Gastrocnemius medialis (tissue), 4 donors: ENCODE results near the gene SERPINA12. TPM values are rescaled to one million over a fixed set of nuclear protein-coding genes. Genes with fewer than 3 reads are reported as not detected.

Source experiments
- ATAC-seq, 2 donors: fragments of 150-250 bp; one replicate each; pipeline ENCODE4 v1.9.1; 2016
- DNase-seq, 2 donors: peaks; one replicate each; pipeline ENCODE4 v3.0.0-alpha.2; 2019
- H3K27ac ChIP-seq, 4 donors: fragments of 200-600 bp; sonication (generic); 1 replicate in 1 of 4; 2 replicates in 3 of 4; pipeline ENCODE4 v1.5.1; 2016 to 2018; ENCODE audit warnings: mild to moderate bottlenecking in 2 of 4, moderate library complexity in 1 of 4
- H3K27me3 ChIP-seq, 3 donors: fragments of 200-600 bp; sonication (generic) in 2 of 3; 1 replicate in 1 of 3; 2 replicates in 2 of 3; pipeline versions ENCODE4 v1.5.1 to v1.6.0; 2016 to 2019; ENCODE audit warnings: mild to moderate bottlenecking in 1 of 3, moderate library complexity in 1 of 3
- H3K36me3 ChIP-seq, 2 donors: fragments of 200-600 bp; sonication (generic) in 1 of 2; one replicate each; pipeline ENCODE4 v1.5.1; 2017 to 2018
- H3K4me1 ChIP-seq, 2 donors: fragments of 200-600 bp; sonication (generic) in 1 of 2; one replicate each; pipeline ENCODE4 v1.5.1; 2016 to 2017; ENCODE audit warnings: mild to moderate bottlenecking in 2 of 2
- H3K4me3 ChIP-seq, 4 donors: fragments of 200-600 bp; sonication (generic) in 3 of 4; 1 replicate in 1 of 4; 2 replicates in 3 of 4; pipeline ENCODE4 v1.5.1; 2016 to 2019; ENCODE audit warnings: mild to moderate bottlenecking in 2 of 4
- H3K9me3 ChIP-seq, 3 donors: fragments of 200-600 bp; sonication (generic) in 2 of 3; 1 replicate in 1 of 3; 2 replicates in 2 of 3; pipeline ENCODE4 v1.5.1; 2016 to 2019
- POLR2A ChIP-seq, 2 donors: fragments of 450-650 bp; IDR thresholded peaks; one replicate each; pipeline ENCODE4 v1.6.1; 2017; ENCODE audit warnings: antibody characterized with exemption in 2 of 2, mild to moderate bottlenecking in 2 of 2, moderate library complexity in 2 of 2
- in situ Hi-C, 4 donors: fragments of 200-750 bp; cut with MboI; loops; one replicate each; pipeline versions ENCODE4 v1.15.0 to v1.8.0; 2017; ENCODE audit warnings: low sequenced_read_pairs in 4 of 4
- intact Hi-C: fragments of 100-400 bp; cut with DNase I; formaldehyde crosslinking; loops from one replicate; pipeline ENCODE4 v1.15.1; 2023; ENCODE audit warnings: low total_unique reads
- total RNA-seq, 4 donors: library from RNA; depleted of rRNA; stranded (reverse); fragments of >200 nt; gene quantifications; one replicate each; pipeline versions ENCODE4 v1.1.0 to v1.2.3, GENCODE V29; 2016
- TF ChIP-seq, protein P1 (sequence below), 5 experiments: fragments of 450-650 bp in 3 of 5; fragments of 200-600 bp in 2 of 5; sonication (generic) in 2 of 5; IDR thresholded peaks in 4 of 5; conservative IDR thresholded peaks in 1 of 5; 1 replicate in 4 of 5; 2 replicates in 1 of 5; pipeline ENCODE4 v1.5.1; 2016 to 2019; ENCODE audit warnings: antibody characterized with exemption in 5 of 5, mild to moderate bottlenecking in 3 of 5, moderate library complexity in 3 of 5

The SERPINA12 gene, protein sequence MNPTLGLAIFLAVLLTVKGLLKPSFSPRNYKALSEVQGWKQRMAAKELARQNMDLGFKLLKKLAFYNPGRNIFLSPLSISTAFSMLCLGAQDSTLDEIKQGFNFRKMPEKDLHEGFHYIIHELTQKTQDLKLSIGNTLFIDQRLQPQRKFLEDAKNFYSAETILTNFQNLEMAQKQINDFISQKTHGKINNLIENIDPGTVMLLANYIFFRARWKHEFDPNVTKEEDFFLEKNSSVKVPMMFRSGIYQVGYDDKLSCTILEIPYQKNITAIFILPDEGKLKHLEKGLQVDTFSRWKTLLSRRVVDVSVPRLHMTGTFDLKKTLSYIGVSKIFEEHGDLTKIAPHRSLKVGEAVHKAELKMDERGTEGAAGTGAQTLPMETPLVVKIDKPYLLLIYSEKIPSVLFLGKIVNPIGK
- total RNA-seq, result not detected

DNA sequence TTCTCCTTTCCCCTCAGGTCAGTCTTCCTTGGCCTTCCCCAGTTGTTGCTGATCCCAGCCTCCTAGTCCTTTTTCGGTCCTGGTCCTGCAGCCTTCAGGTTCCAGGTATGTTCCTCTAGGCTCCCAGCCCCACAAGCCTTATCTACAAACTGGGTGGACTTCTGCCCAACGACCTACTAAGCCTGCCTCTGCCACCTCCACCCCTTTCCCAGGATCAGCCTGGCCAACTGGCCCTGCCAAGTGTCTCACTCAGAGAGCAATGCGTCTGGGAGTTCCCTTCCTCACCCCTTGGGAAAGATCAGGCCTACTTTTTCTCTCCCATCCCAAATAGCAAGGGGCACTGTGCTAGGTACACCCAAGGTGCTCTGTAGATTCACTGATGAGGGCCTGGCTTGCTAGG is at the start of gene SERPINA12:
SERPINA12 (minus strand) TSS at position 114 of the 400 bp plus-strand sequence. CDS start 11,072 bp downstream, outside the sequence.
- H3K27me3 ChIP-seq, result peaks cover 0 to 2% (median 0%) of the 10 kb centered on the region in 3 donors
- no peaks in the 10 kb centered on the region for H3K36me3 ChIP-seq
- no peak for TF ChIP-seq POLR2A (IDR thresholded peaks at IDR 0.05)
- TF ChIP-seq, protein P1, sequence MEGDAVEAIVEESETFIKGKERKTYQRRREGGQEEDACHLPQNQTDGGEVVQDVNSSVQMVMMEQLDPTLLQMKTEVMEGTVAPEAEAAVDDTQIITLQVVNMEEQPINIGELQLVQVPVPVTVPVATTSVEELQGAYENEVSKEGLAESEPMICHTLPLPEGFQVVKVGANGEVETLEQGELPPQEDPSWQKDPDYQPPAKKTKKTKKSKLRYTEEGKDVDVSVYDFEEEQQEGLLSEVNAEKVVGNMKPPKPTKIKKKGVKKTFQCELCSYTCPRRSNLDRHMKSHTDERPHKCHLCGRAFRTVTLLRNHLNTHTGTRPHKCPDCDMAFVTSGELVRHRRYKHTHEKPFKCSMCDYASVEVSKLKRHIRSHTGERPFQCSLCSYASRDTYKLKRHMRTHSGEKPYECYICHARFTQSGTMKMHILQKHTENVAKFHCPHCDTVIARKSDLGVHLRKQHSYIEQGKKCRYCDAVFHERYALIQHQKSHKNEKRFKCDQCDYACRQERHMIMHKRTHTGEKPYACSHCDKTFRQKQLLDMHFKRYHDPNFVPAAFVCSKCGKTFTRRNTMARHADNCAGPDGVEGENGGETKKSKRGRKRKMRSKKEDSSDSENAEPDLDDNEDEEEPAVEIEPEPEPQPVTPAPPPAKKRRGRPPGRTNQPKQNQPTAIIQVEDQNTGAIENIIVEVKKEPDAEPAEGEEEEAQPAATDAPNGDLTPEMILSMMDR (IDR thresholded peaks at IDR 0.05 in 4 of 5, conservative IDR thresholded peaks at IDR 0.05 in 1 of 5), result no peak
- no peak within 1 kb of the TSS for H3K27ac ChIP-seq
- no peaks in the 10 kb centered on the region for H3K9me3 ChIP-seq
- intact Hi-C loops, result no loop called here
- no peaks in the 10 kb centered on the region for H3K4me1 ChIP-seq
- ATAC-seq, result no peak
- in situ Hi-C loops, result no loop called here
- no peak within 1 kb of the TSS for H3K4me3 ChIP-seq
- DNase-seq, result no peak

DNA sequence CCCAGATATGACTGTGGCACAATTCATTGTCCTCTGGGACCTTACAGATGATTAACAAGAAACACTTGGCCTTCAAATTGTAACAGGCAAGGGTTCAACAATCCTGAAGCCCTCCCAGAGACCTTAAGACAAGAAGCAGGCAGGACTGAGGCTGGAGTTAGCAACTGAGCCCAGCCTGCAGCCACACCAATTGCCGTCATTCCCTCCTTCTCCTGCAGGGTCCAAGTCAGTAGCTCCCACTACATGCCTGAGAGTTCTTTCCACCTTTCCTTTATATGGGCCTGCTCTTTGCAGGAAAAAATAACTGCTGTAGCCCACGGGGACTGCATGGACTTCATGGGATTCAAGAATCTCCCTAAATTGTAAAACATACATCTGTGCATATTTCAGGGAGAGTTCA is 49.6 kb upstream of the SERPINA12 start:
- no peak overlapping the region for H3K4me3 ChIP-seq
- TF ChIP-seq, protein P1 (IDR thresholded peaks at IDR 0.05 in 4 of 5, conservative IDR thresholded peaks at IDR 0.05 in 1 of 5), result no peak
- TF ChIP-seq POLR2A (IDR thresholded peaks at IDR 0.05), result no peak
- H3K27ac ChIP-seq, result peak overlapping the region in 1 of 4 donors; percentile 88
- intact Hi-C loops, result no loop called here
- in situ Hi-C loops, result no loop called here
- DNase-seq, result no peak
- H3K36me3 ChIP-seq, result no peaks in the 10 kb centered on the region
- H3K27me3 ChIP-seq, result no peaks in the 10 kb centered on the region
- no peak for ATAC-seq
- H3K4me1 ChIP-seq, result peaks cover 0 to 20% of the 10 kb centered on the region in 2 donors
- no peaks in the 10 kb centered on the region for H3K9me3 ChIP-seq

DNA sequence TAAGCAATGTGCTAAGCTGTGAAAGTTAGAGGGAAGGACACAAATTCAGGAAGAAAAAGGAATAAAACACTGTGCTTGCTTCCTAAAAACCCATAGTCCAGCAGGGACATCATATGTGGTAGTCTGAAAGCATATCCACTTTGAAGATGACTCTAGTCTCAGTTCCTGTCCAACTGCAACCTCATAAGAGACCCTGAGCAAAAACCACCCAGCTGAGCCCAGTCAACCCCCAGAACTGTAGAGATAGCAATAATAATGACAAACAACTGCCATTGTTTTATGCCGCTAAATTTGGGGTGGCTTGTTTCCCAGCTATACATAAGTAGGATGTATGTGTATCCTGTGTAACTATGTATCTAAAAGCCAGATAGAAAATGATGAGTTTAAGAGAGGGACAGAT is 48.1 kb upstream of the SERPINA12 start:
- no peaks in the 10 kb centered on the region for H3K27me3 ChIP-seq
- H3K4me3 ChIP-seq, result no peak overlapping the region
- no peaks in the 10 kb centered on the region for H3K36me3 ChIP-seq
- in situ Hi-C loops (no loop called here), intact Hi-C loops (no loop called here)
- no peak for TF ChIP-seq POLR2A (IDR thresholded peaks at IDR 0.05)
- TF ChIP-seq, protein P1 (IDR thresholded peaks at IDR 0.05 in 4 of 5, conservative IDR thresholded peaks at IDR 0.05 in 1 of 5), result no peak
- peaks cover 0 to 20% of the 10 kb centered on the region in 2 donors for H3K4me1 ChIP-seq
- DNase-seq (no peak), ATAC-seq (no peak)
- no peaks in the 10 kb centered on the region for H3K9me3 ChIP-seq
- no peak overlapping the region for H3K27ac ChIP-seq

DNA sequence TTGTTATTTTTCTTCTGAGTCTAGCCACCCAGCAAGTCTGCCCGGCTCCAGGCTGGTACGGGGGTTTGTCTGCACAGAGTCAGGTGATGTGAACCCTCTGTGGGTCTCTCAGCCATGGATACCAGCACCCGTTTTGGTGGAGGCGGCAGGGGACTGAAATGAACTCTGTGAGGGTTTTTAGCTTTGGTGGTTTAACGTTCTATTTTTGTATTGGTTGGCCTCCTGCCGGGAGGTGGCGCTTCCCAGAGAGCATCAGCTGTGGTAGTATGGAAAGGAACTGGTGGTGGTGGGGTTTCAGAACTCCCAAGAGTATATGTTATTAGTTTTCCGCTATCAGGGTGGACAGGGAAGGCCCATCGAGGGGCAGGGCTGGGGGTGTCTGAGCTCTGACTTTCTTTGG is 46.7 kb upstream of the SERPINA12 start:
- no peak for DNase-seq
- Histone ChIP-seq H3K27ac (no peak overlapping the region), H3K36me3 (no peaks in the 10 kb centered on the region), H3K27me3 (no peaks in the 10 kb centered on the region), H3K4me3 (no peak overlapping the region), H3K9me3 (no peaks in the 10 kb centered on the region), H3K4me1 (peaks cover 0 to 20% of the 10 kb centered on the region in 2 donors)
- intact Hi-C loops (no loop called here), in situ Hi-C loops (no loop called here)
- no peak for ATAC-seq
- TF ChIP-seq, protein P1 (IDR thresholded peaks at IDR 0.05 in 4 of 5, conservative IDR thresholded peaks at IDR 0.05 in 1 of 5), result no peak
- TF ChIP-seq POLR2A (IDR thresholded peaks at IDR 0.05), result no peak
